GM19328 (cell line): ENCODE measurements around the gene ARAP1.

Source experiments
- ATAC-seq: cut with Tn5 transposase; IDR thresholded peaks from one replicate; pipeline ENCODE4 v1.9.1; 2021; ENCODE audit warnings: mild to moderate bottlenecking, moderate library complexity; ENCODE audit not compliant: unreplicated experiment

ARAP1 gene

GRCh38 chr11:72705442-72706365 is 46.5 kb downstream of the ARAP1 start:
- no peak for ATAC-seq

GRCh38 chr11:72704783-72705265 is 47.4 kb downstream of the ARAP1 start:
- no peak for ATAC-seq

GRCh38 chr11:72704028-72704782 is 48.0 kb downstream of the ARAP1 start:
- no peak for ATAC-seq

- no peak for ATAC-seq
Observed at GRCh38 chr11:72703267-72704008, 48.8 kb downstream of the ARAP1 start.

- ATAC-seq = no peak
Observed at GRCh38 chr11:72702577-72703241, 49.5 kb downstream of the ARAP1 start.

GRCh38 chr11:72702096-72702495 is 50.1 kb downstream of the ARAP1 start:
- ATAC-seq = no peak

- ATAC-seq = no peak
Observed at GRCh38 chr11:72701466-72701865, 50.7 kb downstream of the ARAP1 start.

- ATAC-seq = no peak
Observed at GRCh38 chr11:72700146-72700545, 52.1 kb downstream of the ARAP1 start.

- no peak for ATAC-seq
Observed at GRCh38 chr11:72697814-72698213, 54.4 kb downstream of the ARAP1 start.

- ATAC-seq = no peak
Observed at GRCh38 chr11:72696866-72697700, 55.1 kb downstream of the ARAP1 start.

- ATAC-seq = no peak
Observed at GRCh38 chr11:72695354-72695753, 56.9 kb downstream of the ARAP1 start.

GRCh38 chr11:72693271-72693968 is 58.8 kb downstream of the ARAP1 start:
- no peak for ATAC-seq

- no peak for ATAC-seq
Observed at GRCh38 chr11:72692498-72693237, 59.5 kb downstream of the ARAP1 start.

- ATAC-seq = no peak
Observed at GRCh38 chr11:72690166-72690565, 62.0 kb downstream of the ARAP1 start.

- no peak for ATAC-seq
Observed at GRCh38 chr11:72688929-72689328, 63.3 kb downstream of the ARAP1 start.

GRCh38 chr11:72688486-72688885 is 63.7 kb downstream of the ARAP1 start:
- no peak for ATAC-seq

GRCh38 chr11:72687326-72687725 is 64.9 kb downstream of the ARAP1 start:
- no peak for ATAC-seq

- no peak for ATAC-seq
Observed at GRCh38 chr11:72686639-72687220, 65.5 kb downstream of the ARAP1 start.
